Measurements from ENCODE around the gene PDLIM1. TPM values are rescaled to one million over a fixed set of nuclear protein-coding genes. Genes with fewer than 3 reads are reported as not detected.

Gene PDLIM1
- total and polyA plus RNA-seq, 2 of the 8 experiments (the other 6 are each of a cell fraction or from before 2014, with no cell fraction given), result 169 to 245 TPM

- CTCF ChIA-PET (ENCODE audit: partially characterized antibody), result no interaction called here
- Histone ChIP-seq H3K4me1 (replicated peaks in 1 of 4; ENCODE audit: control insufficient read depth in 3 of 4, insufficient read depth in 4 of 4, low read length in 3 of 4) (peaks cover 6 to 31% (median 14%) of the 10 kb centered on the region in 4 experiments), H4K8ac (ENCODE audit: extremely low read depth, insufficient read depth, low read length) (no peak overlapping the region), H3K23ac (ENCODE audit: insufficient read length) (no peak overlapping the region), H3K9me3 (ENCODE audit: insufficient read depth in 2 of 2, low read depth in 1 of 2, low read length in 1 of 2) (no peaks in the 10 kb centered on the region), H2BK20ac (ENCODE audit: low read length) (no peak overlapping the region), H3K79me1 (ENCODE audit: low read depth, low read length) (peaks cover 8% of the 10 kb centered on the region), H4K91ac (replicated peaks; ENCODE audit: insufficient read length, low read length) (no peak overlapping the region), H3K27me3 (replicated peaks in 1 of 4; ENCODE audit: control insufficient read depth in 3 of 4, extremely low read depth in 1 of 4, insufficient read depth in 3 of 4, low read length in 3 of 4) (no peaks in the 10 kb centered on the region), H4K20me1 (replicated peaks in 1 of 2; ENCODE audit: control insufficient read depth in 1 of 2, insufficient read depth in 2 of 2, low read length in 2 of 2) (peaks cover 0 to 1% of the 10 kb centered on the region in 2 experiments), H3K9ac (replicated peaks in 1 of 4; ENCODE audit: extremely low read depth in 1 of 4, low read depth in 3 of 4, low read length in 3 of 4) (peak overlapping the region in 1 of 4 experiments; percentile 45; a peak in 2 of 7 replicates), H2BK120ac (replicated peaks; ENCODE audit: low read depth, low read length) (no peak overlapping the region), H3K79me2 (ENCODE audit: control insufficient read depth in 1 of 2, insufficient read depth in 2 of 2, low read length in 2 of 2) (peaks cover 0 to 9% of the 10 kb centered on the region in 2 experiments; a peak in 1 of 4 replicates), H3K18ac (ENCODE audit: extremely low read depth, low read length) (no peak overlapping the region), H2AK5ac (ENCODE audit: low read depth, low read length) (no peak overlapping the region; the same call in 1 of the 2 replicates), H3K27ac (ENCODE audit: low read depth, low read length) (peak overlapping the region; percentile 80), H3K4ac (replicated peaks; ENCODE audit: insufficient read length, low read depth, low read length) (no peak overlapping the region), H4K5ac (ENCODE audit: insufficient read length, low read depth, low read length) (no peak overlapping the region), H3K4me3 (ENCODE audit: extremely low read depth in 1 of 4, insufficient read depth in 2 of 4, low read depth in 3 of 4, low read length in 4 of 4) (no peak overlapping the region), H2BK12ac (ENCODE audit: low read depth, low read length) (no peak overlapping the region), H3K23me2 (ENCODE audit: low read depth, low read length) (no peaks in the 10 kb centered on the region), H2AFZ (ENCODE audit: low read length) (no peak overlapping the region), H2BK5ac (ENCODE audit: low read depth, low read length) (peak overlapping the region; percentile 47; the same call in 1 of the 2 replicates), H3K36me3 (ENCODE audit: control insufficient read depth in 2 of 4, insufficient read depth in 4 of 4, low read length in 3 of 4) (peaks cover 0 to 69% (median 13%) of the 10 kb centered on the region in 4 experiments; a peak in 6 of 8 replicates), H2BK15ac (ENCODE audit: low read length) (no peak overlapping the region), H3K4me2 (ENCODE audit: insufficient read depth in 1 of 2, low read depth in 2 of 2, low read length in 2 of 2) (no peak overlapping the region), H3K56ac (replicated peaks; ENCODE audit: insufficient read length, low read depth, low read length) (no peak overlapping the region), H3K14ac (ENCODE audit: insufficient read length) (no peak overlapping the region)
- WGBS, 2 experiments (ENCODE audit: extremely low coverage in 1 of 2, insufficient coverage in 1 of 2, insufficient read length in 1 of 2, insufficient replicate concordance in 2 of 2, low coverage in 1 of 2, low lambda C conversion rate in 2 of 2, missing lambda C conversion rate in 1 of 2), result 72% methylated on average over 1 of the region's 1 CpG; no CpG with 5 or more reads in 1 of the 2 experiments
- FAIRE-seq, result no peak
- POLR2A ChIA-PET (ENCODE audit: partially characterized antibody), result interaction anchor here (1.0 to 1.2 kb wide), 2 partner anchors 36 to 85 kb away, joined by 3 read pairs; no protein-coding TSS in a partner anchor
- no peak for TF ChIP-seq MAX (IDR thresholded peaks at IDR 0.05)
- TF ChIP-seq EP300 (IDR thresholded peaks at IDR 0.05; ENCODE audit: borderline replicate concordance in 1 of 2, low read depth in 2 of 2, low read length in 2 of 2), result peak in 1 of 2 experiments; percentile 32; a peak in 1 of 3 replicates
- peak; percentile 85 for TF ChIP-seq JUND (IDR thresholded peaks at IDR 0.05; ENCODE audit: low read length)
- TF ChIP-seq, protein P1, sequence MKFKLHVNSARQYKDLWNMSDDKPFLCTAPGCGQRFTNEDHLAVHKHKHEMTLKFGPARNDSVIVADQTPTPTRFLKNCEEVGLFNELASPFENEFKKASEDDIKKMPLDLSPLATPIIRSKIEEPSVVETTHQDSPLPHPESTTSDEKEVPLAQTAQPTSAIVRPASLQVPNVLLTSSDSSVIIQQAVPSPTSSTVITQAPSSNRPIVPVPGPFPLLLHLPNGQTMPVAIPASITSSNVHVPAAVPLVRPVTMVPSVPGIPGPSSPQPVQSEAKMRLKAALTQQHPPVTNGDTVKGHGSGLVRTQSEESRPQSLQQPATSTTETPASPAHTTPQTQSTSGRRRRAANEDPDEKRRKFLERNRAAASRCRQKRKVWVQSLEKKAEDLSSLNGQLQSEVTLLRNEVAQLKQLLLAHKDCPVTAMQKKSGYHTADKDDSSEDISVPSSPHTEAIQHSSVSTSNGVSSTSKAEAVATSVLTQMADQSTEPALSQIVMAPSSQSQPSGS (IDR thresholded peaks at IDR 0.05; ENCODE audit: low read length), result peak; percentile 99
- TF ChIP-seq CEBPB (IDR thresholded peaks at IDR 0.05; ENCODE audit: low read depth, low read length), result peak; percentile 40; the same call in 1 of the 2 replicates
- no peak for TF ChIP-seq SP2 (IDR thresholded peaks at IDR 0.05; ENCODE audit: low read length)
- peak; percentile 59; the same call in 1 of the 2 replicates for TF ChIP-seq JUN (IDR thresholded peaks at IDR 0.05; ENCODE audit: low read depth, low read length)
- DNase-seq (ENCODE audit: low read depth in 1 of 2, low spot score in 2 of 2), result no peak
Observed at GRCh38 chr10:95266674-95267095, 24.1 kb downstream of the PDLIM1 start.

Measured in H1 (cell line).